Osteocyte (in vitro differentiated cells): ENCODE measurements around the gene PRELID3B. TPM values are rescaled to one million over a fixed set of nuclear protein-coding genes. Genes with fewer than 3 reads are reported as not detected.

Source experiments
- DNase-seq: peaks from one replicate; pipeline ENCODE4 v3.0.0; 2021; ENCODE audit warnings: mixed read lengths; ENCODE audit not compliant: unreplicated experiment; ENCODE audit errors: extremely low spot score
- H3K27ac Mint-ChIP-seq: one replicate; pipeline ENCODE4 v1.8.0; 2021; ENCODE audit warnings: mild to moderate bottlenecking, mixed read lengths; ENCODE audit not compliant: unreplicated experiment
- H3K27me3 Mint-ChIP-seq: one replicate; pipeline ENCODE4 v1.8.0; 2021; ENCODE audit warnings: mixed read lengths; ENCODE audit not compliant: unreplicated experiment
- H3K36me3 Mint-ChIP-seq: one replicate; pipeline ENCODE4 v1.8.0; 2021; ENCODE audit warnings: mixed read lengths; ENCODE audit not compliant: unreplicated experiment
- H3K4me1 Mint-ChIP-seq: one replicate; pipeline ENCODE4 v1.8.0; 2021; ENCODE audit warnings: mixed read lengths; ENCODE audit not compliant: unreplicated experiment
- H3K4me3 Mint-ChIP-seq: one replicate; pipeline ENCODE4 v1.8.0; 2021; ENCODE audit warnings: mild to moderate bottlenecking, moderate library complexity, mixed read lengths; ENCODE audit not compliant: unreplicated experiment
- H3K9me3 Mint-ChIP-seq: one replicate; pipeline ENCODE4 v1.8.0; 2021; ENCODE audit warnings: mixed read lengths; ENCODE audit not compliant: unreplicated experiment
- total RNA-seq: library from RNA; stranded (reverse); gene quantifications from 2 replicates; pipeline ENCODE4 v1.2.1, GENCODE V29; 2021
- TF ChIP-seq, protein P1 (sequence below): fragments of 200-600 bp; sonication (generic); IDR thresholded peaks from 2 replicates; pipeline ENCODE4 v1.5.0; 2021; ENCODE audit warnings: antibody characterized with exemption, mild to moderate bottlenecking, moderate library complexity

The PRELID3B gene
- total RNA-seq, 1 donor from 2014 or later = 45.1 TPM

DNA sequence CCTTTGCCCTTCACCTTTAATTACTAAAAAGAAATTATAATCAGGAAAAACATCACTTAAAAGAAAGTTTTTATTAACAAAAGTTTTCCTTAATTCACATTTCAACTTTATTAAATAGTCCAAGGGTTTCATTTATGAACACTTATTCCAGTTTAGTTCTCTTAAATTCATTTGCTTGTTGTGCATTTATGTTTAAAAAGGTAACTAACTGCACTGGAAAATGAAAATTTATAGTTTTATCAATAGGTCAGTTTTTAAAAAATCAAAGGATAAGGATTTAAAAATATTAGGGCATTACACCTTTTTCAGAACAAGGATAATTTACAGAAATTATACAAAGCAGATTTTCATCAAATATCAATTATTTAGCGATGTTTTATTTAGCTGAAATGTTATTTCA lies 9.5 kb downstream of the PRELID3B start:
- Mint-ChIP-seq H3K9me3 (no peaks in the 10 kb centered on the region), H3K4me1 (peaks cover 47% of the 10 kb centered on the region), H3K27me3 (no peaks in the 10 kb centered on the region), H3K36me3 (peaks cover 47% of the 10 kb centered on the region), H3K27ac (peak overlapping the region; percentile 92), H3K4me3 (peak overlapping the region; percentile 94)
- no peak for DNase-seq
- TF ChIP-seq, protein P1, sequence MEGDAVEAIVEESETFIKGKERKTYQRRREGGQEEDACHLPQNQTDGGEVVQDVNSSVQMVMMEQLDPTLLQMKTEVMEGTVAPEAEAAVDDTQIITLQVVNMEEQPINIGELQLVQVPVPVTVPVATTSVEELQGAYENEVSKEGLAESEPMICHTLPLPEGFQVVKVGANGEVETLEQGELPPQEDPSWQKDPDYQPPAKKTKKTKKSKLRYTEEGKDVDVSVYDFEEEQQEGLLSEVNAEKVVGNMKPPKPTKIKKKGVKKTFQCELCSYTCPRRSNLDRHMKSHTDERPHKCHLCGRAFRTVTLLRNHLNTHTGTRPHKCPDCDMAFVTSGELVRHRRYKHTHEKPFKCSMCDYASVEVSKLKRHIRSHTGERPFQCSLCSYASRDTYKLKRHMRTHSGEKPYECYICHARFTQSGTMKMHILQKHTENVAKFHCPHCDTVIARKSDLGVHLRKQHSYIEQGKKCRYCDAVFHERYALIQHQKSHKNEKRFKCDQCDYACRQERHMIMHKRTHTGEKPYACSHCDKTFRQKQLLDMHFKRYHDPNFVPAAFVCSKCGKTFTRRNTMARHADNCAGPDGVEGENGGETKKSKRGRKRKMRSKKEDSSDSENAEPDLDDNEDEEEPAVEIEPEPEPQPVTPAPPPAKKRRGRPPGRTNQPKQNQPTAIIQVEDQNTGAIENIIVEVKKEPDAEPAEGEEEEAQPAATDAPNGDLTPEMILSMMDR = no peak

DNA sequence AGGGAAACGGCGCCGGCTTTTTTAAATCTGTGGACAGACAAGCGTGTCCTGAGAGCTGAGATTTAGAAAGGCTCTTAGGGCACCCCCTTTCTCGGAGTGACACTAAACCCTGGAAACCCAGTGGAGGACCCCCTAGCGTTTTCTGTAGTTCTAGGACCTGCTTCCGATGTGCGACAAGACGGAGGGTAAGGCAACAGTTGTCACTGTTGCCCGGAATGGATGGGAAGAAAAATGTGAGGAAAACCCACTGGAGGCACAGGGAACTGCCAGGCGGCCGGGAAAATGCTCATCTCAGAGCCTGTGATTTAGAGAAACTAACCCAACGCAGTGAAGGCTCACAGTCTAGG lies 9.9 kb downstream of the PRELID3B start:
- TF ChIP-seq, protein P1 = peak; percentile 32
- Mint-ChIP-seq H3K36me3 (peaks cover 46% of the 10 kb centered on the region), H3K4me3 (peak overlapping the region; percentile 94), H3K9me3 (no peaks in the 10 kb centered on the region), H3K27ac (peak overlapping the region; percentile 92), H3K4me1 (peaks cover 51% of the 10 kb centered on the region), H3K27me3 (no peaks in the 10 kb centered on the region)
- DNase-seq = no peak

DNA sequence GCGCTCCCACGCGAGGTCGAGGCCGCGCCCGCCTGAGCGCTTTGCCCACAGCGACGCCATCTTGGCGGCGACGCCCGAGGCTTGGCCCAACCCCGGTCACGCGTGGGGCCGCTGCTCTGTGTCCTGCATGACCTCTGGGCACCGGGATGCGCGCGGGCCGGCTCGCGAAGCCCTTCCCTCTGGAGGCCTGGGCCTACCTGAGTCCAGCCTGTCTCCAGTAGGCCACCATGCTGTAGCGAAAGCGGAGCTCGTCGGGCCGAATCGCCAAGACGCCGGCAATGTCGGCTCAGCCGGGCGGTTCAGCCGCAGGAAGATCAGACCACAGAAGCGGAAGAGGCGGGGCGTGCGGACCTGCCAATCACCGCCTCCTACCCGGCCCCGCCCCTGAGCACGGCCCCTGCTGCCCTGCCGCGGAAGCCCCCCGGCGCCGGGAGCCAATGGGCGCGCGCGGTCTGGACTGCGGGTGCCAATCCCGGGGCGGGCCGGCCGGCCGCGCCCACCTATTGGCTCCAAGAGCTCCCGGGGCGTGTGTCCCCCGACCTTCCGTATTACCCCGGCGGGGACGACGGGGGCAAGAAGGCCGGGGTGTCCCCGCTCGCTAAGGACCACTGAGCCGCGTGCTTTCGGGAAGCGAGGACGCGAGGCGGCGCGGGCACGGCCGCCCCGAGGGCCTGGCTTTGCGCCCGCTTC lies 10.4 kb downstream of the PRELID3B start, which contains the start of gene ATP5F1E:
TSS of gene ATP5F1E (minus strand) at position 313 of the 690 bp plus-strand sequence. CDS start at position 229, 84 bp downstream.
- TF ChIP-seq, protein P1 = no peak
- Mint-ChIP-seq H3K9me3 (no peaks in the 10 kb centered on the region), H3K4me3 (peak within 1 kb of the TSS; percentile 94), H3K4me1 (peaks cover 57% of the 10 kb centered on the region), H3K36me3 (peaks cover 47% of the 10 kb centered on the region), H3K27ac (peak within 1 kb of the TSS; percentile 93), H3K27me3 (no peaks in the 10 kb centered on the region)
- DNase-seq = peak; percentile 99

DNA sequence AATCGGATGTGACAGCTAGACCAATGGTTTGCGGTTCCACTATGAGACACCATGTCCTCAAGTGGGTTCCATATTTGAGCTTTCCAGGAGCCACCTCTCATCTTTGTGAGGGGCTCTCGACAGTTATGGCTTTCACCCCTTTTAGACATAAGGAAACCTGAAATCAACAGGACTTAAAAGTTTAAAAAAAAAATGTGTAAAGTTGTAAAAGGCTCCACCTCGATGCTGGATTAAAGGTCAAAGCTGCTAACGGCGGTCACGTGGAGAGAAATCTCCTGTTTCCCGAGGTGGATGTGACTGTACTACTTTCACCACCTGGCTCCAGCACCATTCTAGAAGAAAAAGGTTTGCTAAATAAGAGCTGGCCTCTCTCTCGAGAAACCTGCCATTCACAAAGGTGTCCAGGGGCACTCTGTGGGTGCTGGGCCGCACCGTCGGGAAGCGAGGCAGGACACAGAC lies 11.0 kb downstream of the PRELID3B start:
- peaks cover 60% of the 10 kb centered on the region for H3K4me1 Mint-ChIP-seq
- TF ChIP-seq, protein P1 = no peak
- DNase-seq = no peak
- peak overlapping the region; percentile 94 for H3K4me3 Mint-ChIP-seq
- H3K36me3 Mint-ChIP-seq = peaks cover 47% of the 10 kb centered on the region
- no peaks in the 10 kb centered on the region for H3K27me3 Mint-ChIP-seq
- H3K9me3 Mint-ChIP-seq = no peaks in the 10 kb centered on the region
- H3K27ac Mint-ChIP-seq = peak overlapping the region; percentile 93

DNA sequence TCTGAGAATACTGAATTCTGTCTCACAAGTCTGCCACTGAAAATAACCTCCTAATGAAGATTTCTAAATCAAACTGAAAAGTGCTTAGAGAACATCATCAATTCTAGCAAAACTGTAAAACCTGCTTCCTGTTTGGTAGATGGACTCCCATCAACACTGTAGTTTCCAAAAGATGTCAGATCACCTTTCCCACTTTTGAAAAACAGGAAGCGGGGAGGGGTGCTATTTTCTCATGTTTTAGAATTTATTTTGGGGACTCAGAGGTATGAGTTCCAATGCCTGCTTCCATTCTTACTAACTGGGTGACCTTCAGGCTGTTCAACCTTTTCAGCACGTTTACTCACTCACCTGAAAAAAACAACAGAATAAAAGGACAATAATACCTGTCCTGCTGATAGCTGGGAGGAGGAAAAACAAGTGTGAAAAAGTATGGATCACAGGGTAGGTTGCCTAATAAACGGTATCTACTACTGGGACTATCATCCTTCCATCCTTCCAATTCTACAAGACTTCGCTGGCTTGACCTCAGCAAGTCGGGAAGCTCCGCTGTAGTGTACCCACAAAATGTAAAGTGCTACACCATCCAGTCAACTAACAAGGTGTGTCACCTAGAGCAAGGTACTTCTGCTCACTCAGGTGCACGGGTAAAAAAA lies 11.5 kb downstream of the PRELID3B start:
- H3K36me3 Mint-ChIP-seq = peaks cover 45% of the 10 kb centered on the region

More for the DNA sequence above, 11.5 kb downstream of the PRELID3B start:
- Mint-ChIP-seq H3K27ac (peak overlapping the region; percentile 93), H3K9me3 (no peaks in the 10 kb centered on the region), H3K4me1 (peaks cover 60% of the 10 kb centered on the region), H3K27me3 (no peaks in the 10 kb centered on the region), H3K4me3 (peak overlapping the region; percentile 94)
- TF ChIP-seq, protein P1 = no peak
- DNase-seq = no peak
